Endothelial cell of umbilical vein (primary cell): ENCODE data around the gene ZNF319. TPM values are rescaled to one million over a fixed set of nuclear protein-coding genes. Genes with fewer than 3 reads are reported as not detected.

Source experiments
- BruUV-seq: library from RNA; stranded (reverse); fragments of 400-500 nt; replicated peaks from 2 replicates; lab custom pipeline; 2021; lab: Mats Ljungman, UMichigan
- CTCF ChIA-PET: fragments of 300-600, 350-600 bp; sonication (Branson Sonifier 250); formaldehyde crosslinking; loops from one replicate; lab custom pipeline; 2021; ENCODE audit warnings: antibody characterized with exemption, inconsistent platforms; lab: Charles Lee
- POLR2A ChIA-PET: fragments of 300-600, 350-600 bp; sonication (Branson Sonifier 250); formaldehyde crosslinking; loops from one replicate; lab custom pipeline; 2021; ENCODE audit warnings: antibody characterized with exemption, inconsistent platforms; lab: Charles Lee
- DNase-seq: peaks from one replicate; pipeline ENCODE4 v3.0.0-alpha.2; 2011; ENCODE audit warnings: low read depth, low spot score
- FAIRE-seq: peaks from 2 replicates; lab custom pipeline; 2011; peaks lifted over from hg19 to GRCh38; lab: Jason Lieb, UNC
- H2AFZ ChIP-seq: 2 replicates; pipeline ENCODE4 v1.6.0; 2012; ENCODE audit warnings: low read depth, low read length, control low read depth, inconsistent platforms
- H3K27ac ChIP-seq: 2 replicates; pipeline ENCODE4 v1.5.1; 2011; ENCODE audit warnings: low read depth, mild to moderate bottlenecking, control low read depth, low read length, moderate library complexity; ENCODE audit not compliant: insufficient read depth
- H3K27me3 ChIP-seq, 2 experiments: 2 replicates each; pipeline versions ENCODE4 v1.6.0 to v1.6.1; 2011; ENCODE audit warnings: low read length in 2 of 2, mixed read lengths in 1 of 2; ENCODE audit not compliant: control insufficient read depth in 2 of 2, insufficient read depth in 2 of 2
- H3K36me3 ChIP-seq, 2 experiments: 2 replicates in 1 of 2; 3 replicates in 1 of 2; pipeline ENCODE4 v1.5.1; 2011; ENCODE audit warnings: low read length in 2 of 2, mild to moderate bottlenecking in 1 of 2, moderate library complexity in 1 of 2; ENCODE audit not compliant: control insufficient read depth in 2 of 2, insufficient read depth in 2 of 2; ENCODE audit errors: extremely low read depth in 1 of 2
- H3K4me1 ChIP-seq: 3 replicates; pipeline ENCODE4 v1.5.1; 2011; ENCODE audit warnings: mild to moderate bottlenecking, low read length; ENCODE audit not compliant: control insufficient read depth, insufficient read depth; ENCODE audit errors: extremely low read depth
- H3K4me2 ChIP-seq: 2 replicates; pipeline ENCODE4 v1.6.1; 2011; ENCODE audit warnings: low read length, control low read depth, mixed read lengths; ENCODE audit not compliant: insufficient read depth
- H3K4me3 ChIP-seq, 3 experiments: fragments of 200-600 bp in 1 of 3; sonication (generic), shearing (Covaris generic) in 1 of 3; replicated peaks in 1 of 3; 2 replicates each; pipeline ENCODE4 v1.5.1; 2011 to 2016; ENCODE audit warnings: control low read depth in 3 of 3, low read length in 3 of 3, mild to moderate bottlenecking in 2 of 3, inconsistent platforms in 1 of 3, low read depth in 1 of 3, moderate library complexity in 1 of 3; ENCODE audit not compliant: insufficient read depth in 1 of 3
- H3K79me2 ChIP-seq: 2 replicates; pipeline ENCODE4 v1.6.0; 2012; ENCODE audit warnings: low read length, inconsistent platforms; ENCODE audit not compliant: control insufficient read depth, insufficient read depth
- H3K9ac ChIP-seq: replicated peaks from 2 replicates; pipeline ENCODE3; 2011; ENCODE audit warnings: low read length, control low read depth; ENCODE audit not compliant: insufficient read depth; ENCODE audit errors: extremely low read depth
- H3K9me1 ChIP-seq: replicated peaks from 3 replicates; pipeline ENCODE4 v1.6.0; 2011; ENCODE audit warnings: mild to moderate bottlenecking, low read length; ENCODE audit not compliant: control insufficient read depth, insufficient read depth; ENCODE audit errors: extremely low read depth
- H3K9me3 ChIP-seq: replicated peaks from 2 replicates; pipeline ENCODE4 v1.5.1; 2012; ENCODE audit warnings: low read length, inconsistent platforms; ENCODE audit not compliant: control insufficient read depth, insufficient read depth
- H4K20me1 ChIP-seq: replicated peaks from 2 replicates; pipeline ENCODE3; 2011; ENCODE audit warnings: mild to moderate bottlenecking, low read length; ENCODE audit not compliant: control insufficient read depth, insufficient read depth; ENCODE audit errors: extremely low read depth
- CTCF ChIP-seq, 2 donors: IDR thresholded peaks; 1 replicate in 1 of 2; 2 replicates in 1 of 2; pipeline ENCODE4 v1.5.1; 2011; ENCODE audit warnings: low read length in 2 of 2, mild to moderate bottlenecking in 2 of 2, moderate library complexity in 2 of 2, control low read depth in 1 of 2, inconsistent platforms in 1 of 2, low read depth in 1 of 2; ENCODE audit not compliant: insufficient read depth in 1 of 2; ENCODE audit errors: extremely low read depth in 1 of 2
- EZH2 ChIP-seq: IDR thresholded peaks from 2 replicates; pipeline ENCODE4 v1.6.1; 2012; ENCODE audit warnings: borderline replicate concordance, low read depth, mild to moderate bottlenecking, moderate library complexity, low read length, inconsistent platforms; ENCODE audit not compliant: severe bottlenecking
- FOS ChIP-seq: IDR thresholded peaks from 2 replicates; pipeline ENCODE4 v1.6.1; 2011; ENCODE audit warnings: mild to moderate bottlenecking, low read length, moderate library complexity, borderline replicate concordance; ENCODE audit not compliant: insufficient read depth
- GATA2 ChIP-seq: IDR thresholded peaks from 2 replicates; pipeline ENCODE4 v1.7.0; 2011; ENCODE audit warnings: low read depth, mild to moderate bottlenecking, moderate library complexity, mixed read lengths, low read length; ENCODE audit not compliant: insufficient read length, insufficient read depth
- JUN ChIP-seq: IDR thresholded peaks from 2 replicates; pipeline ENCODE4 v1.6.1; 2011; ENCODE audit warnings: borderline replicate concordance, low read depth; ENCODE audit not compliant: insufficient read length, insufficient read depth
- MAX ChIP-seq: IDR thresholded peaks from 2 replicates; pipeline ENCODE4 v1.6.1; 2011; ENCODE audit not compliant: insufficient read depth, insufficient read length
- MYC ChIP-seq: IDR thresholded peaks from one replicate; pipeline ENCODE4 v1.6.1; 2011; ENCODE audit warnings: mild to moderate bottlenecking, low read depth, low read length
- POLR2A ChIP-seq: IDR thresholded peaks from 2 replicates; pipeline ENCODE4 v1.6.1; 2012; ENCODE audit warnings: low read depth, mild to moderate bottlenecking, control low read depth, low read length
- POLR2AphosphoS5 ChIP-seq: IDR thresholded peaks from 2 replicates; pipeline ENCODE4 v1.6.1; 2012; ENCODE audit warnings: low read depth, mild to moderate bottlenecking, control low read depth, low read length, moderate library complexity; ENCODE audit not compliant: insufficient read depth
- dilution Hi-C: fragments of 300-500 bp; cut with MboI; formaldehyde crosslinking; loops from one replicate; pipeline ENCODE4 v1.15.0; 2019; ENCODE audit warnings: low sequenced_read_pairs; ENCODE audit not compliant: extremely low pct_ligation_motif_present
- intact Hi-C: fragments of 100-400 bp; cut with micrococcal nuclease; formaldehyde crosslinking; loops from one replicate; pipeline ENCODE4 v1.10.0; 2022
- polyA plus RNA-seq, 4 experiments: library from polyadenylated mRNA; depleted of rRNA in 3 of 4; stranded (reverse) in 3 of 4; unstranded in 1 of 4; fragments of >200 nt; gene quantifications; 2 replicates each; pipeline versions ENCODE4 v1.2.1 to v1.2.3, GENCODE V29; 2011 to 2012; ENCODE audit warnings: missing spikeins in 1 of 4
- total RNA-seq: library from RNA; stranded (reverse); gene quantifications from 2 replicates; pipeline ENCODE4 v1.2.3, GENCODE V29; 2021

Gene ZNF319
- total and polyA plus RNA-seq, 2 donors (not counting 3 experiments of a cell fraction or from before 2014, with no cell fraction given): 5.4 to 9.9 TPM

DNA sequence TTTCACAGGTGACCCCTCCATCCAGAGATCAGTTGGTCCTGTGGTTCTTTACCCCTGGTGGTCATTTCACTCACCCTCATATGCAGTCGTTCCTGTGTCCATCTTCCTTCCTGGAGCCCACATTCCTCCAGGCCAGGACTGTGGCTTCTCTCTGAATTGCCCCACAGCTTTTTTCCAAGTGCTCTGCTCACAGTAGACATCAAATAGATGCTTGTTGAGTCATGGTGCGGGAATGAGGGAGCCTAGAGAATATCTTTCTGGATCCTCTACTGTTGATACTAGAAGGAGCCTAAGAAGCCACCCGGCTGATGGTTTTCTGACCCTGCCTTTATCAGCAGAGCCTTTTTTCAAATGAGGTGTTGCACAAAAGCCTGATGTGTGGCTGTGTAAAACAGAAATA, 11.2 kb upstream of the ZNF319 start:
- Histone ChIP-seq H3K9me3 (no peaks in the 10 kb centered on the region), H3K27ac (no peak overlapping the region), H3K4me2 (no peak overlapping the region), H3K36me3 (peaks cover 8 to 20% of the 10 kb centered on the region in 2 experiments), H3K9me1 (no peaks in the 10 kb centered on the region), H2AFZ (no peak overlapping the region), H3K4me1 (peaks cover 3% of the 10 kb centered on the region), H3K9ac (no peak overlapping the region), H4K20me1 (no peaks in the 10 kb centered on the region), H3K27me3 (no peaks in the 10 kb centered on the region), H3K79me2 (no peaks in the 10 kb centered on the region), H3K4me3 (no peak overlapping the region)
- DNase-seq (no peak), FAIRE-seq (no peak)
- intact Hi-C loops: no loop called here
- dilution Hi-C loops: no loop called here
- ChIA-PET POLR2A (no interaction called here), CTCF (interaction anchor here (1.4 kb wide), 1 partner anchor 12 kb away, joined by 3 read pairs; no protein-coding TSS in a partner anchor)
- TF ChIP-seq FOS (no peak), MAX (no peak), EZH2 (no peak), CTCF (IDR thresholded peaks at IDR 0.05; ENCODE audit: extremely low read depth in 1 of 2, insufficient read depth in 1 of 2, low read depth in 1 of 2, low read length in 2 of 2) (no peak), MYC (no peak), POLR2AphosphoS5 (no peak), GATA2 (no peak), JUN (no peak), POLR2A (no peak)
- BruUV-seq: no TSS peak
